ENCODE measurements around the gene MYO15B.
"Not testable (repeated sequence)": the region's sequence is repeated elsewhere in the genome, so short reads cannot be mapped to it uniquely, and the experiment has no call there.

The MYO15B gene

GRCh38 chr17:75626496-75627038, 39.0 kb downstream of the MYO15B start:
- no peak for DNase-seq

- DNase-seq: no peak
Observed at GRCh38 chr17:75627094-75627493, 39.5 kb downstream of the MYO15B start.

GRCh38 chr17:75628425-75628824, 40.8 kb downstream of the MYO15B start:
- no peak for DNase-seq

- no peak for DNase-seq
Observed at GRCh38 chr17:75629157-75629556, 41.6 kb downstream of the MYO15B start.

GRCh38 chr17:75630071-75630917, 42.7 kb downstream of the MYO15B start:
- no peak for DNase-seq

- DNase-seq: no peak
Observed at GRCh38 chr17:75631353-75631752, 43.8 kb downstream of the MYO15B start.

GRCh38 chr17:75632428-75632827, 44.8 kb downstream of the MYO15B start:
- no peak for DNase-seq

GRCh38 chr17:75632863-75633485, 45.4 kb downstream of the MYO15B start, which contains the start of gene SMIM5:
TSS of gene SMIM5 (plus strand) at chr17:75633434. CDS start at chr17:75640202, 6,768 bp downstream.
- peak; percentile 90 for DNase-seq

- DNase-seq: peak; percentile 67
Observed at GRCh38 chr17:75633486-75634375, 46.1 kb downstream of the MYO15B start.

- DNase-seq: no peak
Observed at GRCh38 chr17:75634376-75634740, 46.8 kb downstream of the MYO15B start.

- DNase-seq: no peak
Observed at GRCh38 chr17:75634754-75635609, 47.4 kb downstream of the MYO15B start.

GRCh38 chr17:75635610-75636202, 48.1 kb downstream of the MYO15B start:
- no peak for DNase-seq

GRCh38 chr17:75636381-75637142, 49.0 kb downstream of the MYO15B start:
- no peak for DNase-seq

GRCh38 chr17:75637143-75637538, 49.5 kb downstream of the MYO15B start:
- no peak for DNase-seq

GRCh38 chr17:75637551-75637950, 50.0 kb downstream of the MYO15B start:
- no peak for DNase-seq

- not testable (repeated sequence) for DNase-seq
Observed at GRCh38 chr17:75638039-75638438, 50.4 kb downstream of the MYO15B start.

- DNase-seq: no peak
Observed at GRCh38 chr17:75638893-75639292, 51.3 kb downstream of the MYO15B start.

GRCh38 chr17:75639327-75639726, 51.7 kb downstream of the MYO15B start:
- DNase-seq: no peak

GRCh38 chr17:75639771-75640555, 52.4 kb downstream of the MYO15B start:
- DNase-seq: no peak

GRCh38 chr17:75640556-75641119, 53.0 kb downstream of the MYO15B start:
- DNase-seq: no peak
